Memory B cell (primary cell): ENCODE measurements around the gene LMBR1.
"Not testable (repeated sequence)": the region's sequence is repeated elsewhere in the genome, so short reads cannot be mapped to it uniquely, and the experiment has no call there.

ENCODE experiments used
- ATAC-seq: fragments of 150-1000 bp; cut with Tn5 transposase; 2 replicates; pipeline ENCODE4 v1.10.0; 2021; ENCODE audit warnings: low read depth, mild to moderate bottlenecking, moderate library complexity
- DNase-seq, 2 donors: peaks; one replicate each; pipeline ENCODE4 v3.0.0; 2022; ENCODE audit warnings: low spot score in 2 of 2
- H3K27ac Mint-ChIP-seq: one replicate; pipeline ENCODE4 v1.8.0; 2022; ENCODE audit warnings: mild to moderate bottlenecking, moderate library complexity, mixed read lengths
- H3K27me3 Mint-ChIP-seq: one replicate; pipeline ENCODE4 v1.8.0; 2022; ENCODE audit warnings: mixed read lengths
- H3K36me3 Mint-ChIP-seq: one replicate; pipeline ENCODE4 v1.8.0; 2022; ENCODE audit warnings: mild to moderate bottlenecking, mixed read lengths
- H3K4me1 Mint-ChIP-seq: one replicate; pipeline ENCODE4 v1.8.0; 2022; ENCODE audit warnings: mixed read lengths
- H3K4me3 Mint-ChIP-seq: one replicate; pipeline ENCODE4 v1.8.0; 2022; ENCODE audit warnings: mild to moderate bottlenecking, moderate library complexity, mixed read lengths
- H3K9me3 Mint-ChIP-seq: one replicate; pipeline ENCODE4 v1.8.0; 2022; ENCODE audit warnings: mixed read lengths

Gene LMBR1

DNA sequence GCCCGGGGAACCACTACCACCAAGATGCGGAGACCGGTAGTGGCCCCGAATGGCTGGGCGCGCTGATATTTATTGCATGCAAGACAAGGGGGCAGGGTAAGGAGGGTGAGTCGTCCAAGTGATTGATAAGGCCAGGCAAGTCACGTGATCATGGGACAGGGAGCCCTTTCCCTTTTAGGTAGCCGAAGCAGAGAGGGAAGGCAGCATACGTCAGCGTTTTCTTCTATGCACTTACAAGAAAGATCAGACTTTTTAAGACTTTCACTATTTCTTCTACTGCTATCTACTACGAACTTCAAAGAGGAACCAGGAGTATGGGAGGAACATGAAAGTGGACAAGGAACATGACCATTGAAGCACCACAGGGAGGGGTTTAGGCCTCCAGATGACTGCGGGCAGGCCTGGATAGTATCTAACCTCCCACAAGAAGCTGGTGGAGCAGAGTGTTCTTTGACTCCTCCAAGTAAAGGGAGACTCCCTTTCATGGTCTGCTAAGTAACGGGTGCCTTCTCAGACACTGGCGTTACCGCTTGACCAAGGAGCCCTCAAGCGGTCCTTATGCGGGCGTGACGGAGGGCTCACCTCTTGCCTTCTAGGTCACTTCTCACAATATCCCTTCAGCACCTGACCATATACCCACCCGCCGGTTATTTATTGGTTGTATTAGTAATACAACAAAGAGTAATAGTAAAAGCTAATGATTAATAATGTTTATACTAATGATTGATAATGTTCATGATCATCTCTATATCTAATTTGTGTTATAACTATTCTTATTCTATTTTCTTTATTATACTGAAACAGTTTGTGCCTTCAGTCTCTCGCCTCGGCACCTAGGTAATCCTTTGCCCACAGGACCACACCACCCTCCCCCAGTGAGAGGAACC, 27.7 kb upstream of the LMBR1 start:
- not testable (repeated sequence) for H3K27ac Mint-ChIP-seq, DNase-seq, ATAC-seq, H3K36me3 Mint-ChIP-seq, H3K9me3 Mint-ChIP-seq, H3K4me3 Mint-ChIP-seq
- Mint-ChIP-seq H3K4me1 (peaks cover 18% of the 10 kb centered on the region), H3K27me3 (peaks cover 28% of the 10 kb centered on the region)

DNA sequence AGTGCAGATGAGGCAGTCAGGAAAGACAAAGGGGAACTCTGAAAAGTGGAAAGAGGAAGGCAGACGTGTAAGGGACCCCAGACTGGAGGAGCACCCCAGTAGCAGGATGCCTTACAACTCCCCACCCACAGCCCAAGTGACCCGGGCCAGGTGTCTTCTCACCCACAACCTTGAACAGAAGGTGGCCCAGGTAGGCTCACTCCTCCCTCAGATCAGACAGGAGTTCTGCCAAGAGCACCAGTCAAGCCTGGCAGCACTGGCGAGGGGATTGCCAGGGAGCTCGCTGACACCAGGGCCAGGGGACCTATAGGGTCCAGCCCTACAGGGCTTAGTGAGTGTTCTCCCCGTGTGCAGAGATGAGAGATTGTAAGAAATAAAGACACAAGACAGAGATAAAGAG, 27.1 kb upstream of the LMBR1 start:
- Mint-ChIP-seq H3K4me3 (no peak overlapping the region), H3K27me3 (peaks cover 28% of the 10 kb centered on the region), H3K9me3 (no peaks in the 10 kb centered on the region), H3K4me1 (peaks cover 18% of the 10 kb centered on the region), H3K36me3 (peaks cover 2% of the 10 kb centered on the region), H3K27ac (no peak overlapping the region)
- no peak for DNase-seq
- ATAC-seq = no peak

DNA sequence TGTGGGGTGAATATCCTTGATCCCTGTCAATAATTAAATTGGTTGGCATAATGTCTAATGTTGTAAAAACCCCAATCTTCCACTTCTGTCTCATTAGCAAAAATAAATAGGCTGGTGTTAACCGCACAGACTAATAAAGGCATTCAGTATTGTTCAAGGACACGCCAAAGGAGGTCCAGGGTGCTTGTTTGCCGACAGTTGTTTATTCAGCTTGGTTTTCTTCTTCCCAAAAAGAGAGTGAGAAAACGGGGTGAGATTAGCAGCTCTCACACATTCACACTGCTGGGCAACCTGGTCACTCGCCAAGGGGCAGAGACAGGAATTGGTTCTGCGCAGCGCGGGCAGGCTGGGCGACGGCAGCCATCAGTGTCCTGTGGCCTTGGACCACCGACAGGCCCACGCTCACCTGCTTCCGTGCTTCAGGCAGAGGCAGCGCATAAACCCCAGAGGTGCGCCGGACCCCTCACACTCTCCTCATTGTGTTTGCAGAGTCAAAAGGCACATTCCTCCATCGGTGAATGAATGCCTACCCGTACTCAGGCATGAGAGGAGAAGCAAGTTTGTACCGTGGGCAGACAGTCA, 26.2 kb upstream of the LMBR1 start:
- DNase-seq = no peak
- no peak overlapping the region for H3K27ac Mint-ChIP-seq
- H3K36me3 Mint-ChIP-seq = peaks cover 2% of the 10 kb centered on the region
- no peak for ATAC-seq
- peaks cover 28% of the 10 kb centered on the region for H3K27me3 Mint-ChIP-seq
- H3K4me3 Mint-ChIP-seq = no peak overlapping the region
- H3K4me1 Mint-ChIP-seq = peaks cover 18% of the 10 kb centered on the region
- no peaks in the 10 kb centered on the region for H3K9me3 Mint-ChIP-seq

DNA sequence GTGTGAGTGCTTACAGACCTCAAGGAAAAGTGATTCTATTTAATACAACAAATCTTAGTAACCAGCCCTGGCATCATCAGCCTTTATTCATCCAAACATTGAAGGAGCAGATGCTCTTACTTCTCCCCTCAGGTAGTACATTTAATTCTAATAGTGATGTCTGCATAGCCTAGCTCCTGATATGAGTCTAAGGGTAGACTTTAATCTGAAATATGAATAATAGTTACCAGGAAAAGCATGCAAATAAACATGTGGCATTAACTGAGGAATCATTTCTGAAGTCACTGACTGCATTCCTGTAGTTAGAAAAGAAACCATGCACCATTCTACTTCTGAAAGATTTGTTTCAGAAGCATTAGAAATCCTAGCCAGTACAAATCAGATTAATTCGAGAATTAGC, 25.7 kb upstream of the LMBR1 start:
- no peaks in the 10 kb centered on the region for H3K9me3 Mint-ChIP-seq

DNA sequence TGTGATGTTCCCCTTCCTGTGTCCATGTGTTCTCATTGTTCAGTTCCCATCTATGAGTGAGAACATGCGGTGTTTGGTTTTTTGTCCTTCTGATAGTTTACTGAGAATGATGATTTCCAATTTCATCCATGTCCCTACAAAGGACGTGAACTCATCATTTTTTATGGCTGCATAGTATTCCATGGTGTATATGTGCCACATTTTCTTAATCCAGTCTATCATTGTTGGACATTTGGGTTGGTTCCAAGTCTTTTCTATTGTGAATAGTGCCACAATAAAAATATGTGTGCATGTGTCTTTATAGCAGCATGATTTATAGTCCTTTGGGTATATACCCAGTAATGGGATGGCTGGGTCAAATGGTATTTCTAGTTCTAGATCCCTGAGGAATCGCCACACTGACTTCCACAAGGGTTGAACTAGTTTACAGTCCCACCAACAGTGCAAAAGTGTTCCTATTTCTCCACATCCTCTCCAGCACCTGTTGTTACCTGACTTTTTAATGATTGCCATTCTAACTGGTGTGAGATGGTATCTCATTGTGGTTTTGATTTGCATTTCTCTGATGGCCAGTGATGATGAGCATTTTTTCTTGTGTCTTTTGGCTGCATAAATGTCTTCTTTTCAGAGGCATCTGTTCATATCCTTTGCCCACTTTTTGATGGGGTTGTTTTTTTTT, 16.7 kb upstream of the LMBR1 start:
- not testable (repeated sequence) for DNase-seq, H3K27me3 Mint-ChIP-seq, ATAC-seq, H3K4me1 Mint-ChIP-seq, H3K9me3 Mint-ChIP-seq, H3K4me3 Mint-ChIP-seq, H3K36me3 Mint-ChIP-seq, H3K27ac Mint-ChIP-seq

More for the DNA sequence above, 25.7 kb upstream of the LMBR1 start:
- ATAC-seq (no peak), DNase-seq (no peak)
- H3K27ac Mint-ChIP-seq = no peak overlapping the region
- H3K36me3 Mint-ChIP-seq = peaks cover 2% of the 10 kb centered on the region
- peaks cover 28% of the 10 kb centered on the region for H3K27me3 Mint-ChIP-seq
- peaks cover 18% of the 10 kb centered on the region for H3K4me1 Mint-ChIP-seq
- no peak overlapping the region for H3K4me3 Mint-ChIP-seq

DNA sequence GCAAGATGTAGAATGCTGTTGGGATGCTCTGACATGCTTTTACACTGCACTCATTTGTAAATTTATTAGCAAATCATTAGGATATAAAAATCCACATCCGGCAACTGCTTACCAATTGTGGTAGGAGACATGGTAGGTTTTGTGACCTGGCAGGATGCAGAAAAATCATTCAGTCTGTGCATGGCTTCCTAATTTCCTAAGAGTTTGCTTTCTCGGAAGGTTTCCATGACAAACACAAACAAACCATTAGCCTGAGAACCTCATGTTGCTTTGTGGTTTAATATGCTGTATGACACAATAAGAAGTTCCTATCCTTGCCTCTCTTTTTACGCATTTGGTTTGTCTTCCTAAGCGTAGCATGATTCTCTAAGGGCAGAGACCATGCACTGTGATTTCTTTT, 14.7 kb upstream of the LMBR1 start:
- H3K9me3 Mint-ChIP-seq = no peaks in the 10 kb centered on the region
- no peak overlapping the region for H3K4me3 Mint-ChIP-seq
- peaks cover 3% of the 10 kb centered on the region for H3K4me1 Mint-ChIP-seq
- H3K27ac Mint-ChIP-seq = no peak overlapping the region
- no peak for ATAC-seq
- no peak for DNase-seq
- H3K27me3 Mint-ChIP-seq = peaks cover 11% of the 10 kb centered on the region
- H3K36me3 Mint-ChIP-seq = no peaks in the 10 kb centered on the region

DNA sequence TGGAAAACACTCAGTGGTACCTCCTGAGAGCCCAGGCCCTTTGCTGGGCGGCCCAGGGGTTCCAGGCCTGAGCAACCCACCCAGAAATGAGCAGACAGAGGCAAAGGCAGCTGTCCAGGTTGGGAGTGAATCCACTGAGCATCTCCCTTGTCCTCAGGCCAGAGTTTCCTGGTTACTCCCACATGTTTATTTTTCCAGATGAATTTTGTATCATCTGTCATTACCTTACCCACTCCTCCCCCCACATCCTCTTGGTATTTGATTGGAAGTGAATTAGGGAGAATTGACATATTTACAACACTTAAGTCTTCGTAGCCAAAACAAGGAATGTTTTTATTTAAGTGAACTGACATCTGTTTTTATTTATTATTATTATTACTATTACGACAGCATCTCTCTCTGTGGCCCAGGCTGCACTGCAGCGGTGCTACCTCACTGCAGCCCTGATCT, 13.2 kb upstream of the LMBR1 start:
- no peak overlapping the region for H3K27ac Mint-ChIP-seq
- no peak overlapping the region for H3K4me3 Mint-ChIP-seq
- H3K36me3 Mint-ChIP-seq = no peaks in the 10 kb centered on the region
- DNase-seq (no peak), ATAC-seq (no peak)
- H3K27me3 Mint-ChIP-seq = peaks cover 12% of the 10 kb centered on the region
- no peaks in the 10 kb centered on the region for H3K9me3 Mint-ChIP-seq
- H3K4me1 Mint-ChIP-seq = peaks cover 3% of the 10 kb centered on the region

DNA sequence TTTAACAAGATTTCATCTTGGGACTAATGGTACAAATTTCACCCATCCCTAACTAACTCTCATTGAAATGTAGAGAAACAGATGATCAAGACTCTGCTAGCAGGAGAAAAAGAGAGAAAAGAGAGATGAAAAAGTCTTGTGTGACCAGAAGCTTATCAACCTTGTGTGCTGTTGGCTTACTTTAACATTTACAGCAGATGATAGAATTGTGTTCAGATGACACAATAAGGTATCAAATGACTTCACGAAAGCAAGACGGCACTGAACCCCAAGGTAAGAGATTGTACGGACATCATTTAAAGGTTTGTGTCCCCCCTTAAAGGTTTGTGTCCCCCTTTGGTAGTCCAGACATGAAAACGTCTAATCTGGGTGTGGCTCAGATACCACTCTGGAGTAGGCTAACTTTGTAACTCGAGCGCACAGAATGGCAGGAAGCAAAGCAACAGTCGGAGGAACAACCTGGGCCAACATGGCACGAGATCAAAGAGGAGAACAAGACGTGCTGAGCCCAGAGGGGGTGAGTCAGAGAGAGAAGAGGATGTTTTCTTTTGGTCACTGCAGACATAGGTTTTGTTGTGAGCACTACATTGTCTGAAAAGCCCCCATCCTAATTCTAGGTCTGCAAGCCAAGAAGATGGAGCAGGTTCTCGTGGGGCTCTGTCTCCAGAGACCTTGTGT, 10.4 kb upstream of the LMBR1 start:
- Mint-ChIP-seq H3K36me3 (no peaks in the 10 kb centered on the region), H3K9me3 (no peaks in the 10 kb centered on the region), H3K27ac (no peak overlapping the region), H3K4me1 (no peaks in the 10 kb centered on the region), H3K27me3 (peaks cover 12% of the 10 kb centered on the region), H3K4me3 (no peak overlapping the region)
- ATAC-seq = no peak
- DNase-seq = no peak

DNA sequence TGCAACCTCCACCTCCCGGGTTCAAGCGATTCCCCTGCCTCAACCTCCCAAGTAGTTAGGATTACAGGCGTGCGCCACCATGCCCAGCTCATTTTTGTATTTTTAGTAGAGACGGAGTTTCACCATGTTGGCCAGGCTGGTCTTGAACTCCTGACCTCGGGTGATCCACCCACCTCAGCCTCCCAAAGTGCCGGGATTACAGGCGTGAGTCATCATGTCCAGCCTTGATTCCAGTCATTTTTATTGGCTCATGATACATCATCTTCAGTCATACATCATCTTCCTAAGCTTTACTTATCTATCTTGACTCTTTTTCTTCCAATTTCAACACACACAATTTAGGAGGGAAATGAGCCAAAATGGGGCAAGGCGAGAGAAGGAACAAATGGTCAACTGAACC, 7.1 kb upstream of the LMBR1 start:
- not testable (repeated sequence) for H3K9me3 Mint-ChIP-seq, H3K27ac Mint-ChIP-seq, H3K27me3 Mint-ChIP-seq, H3K36me3 Mint-ChIP-seq, DNase-seq, ATAC-seq, H3K4me3 Mint-ChIP-seq
- H3K4me1 Mint-ChIP-seq = peaks cover 10% of the 10 kb centered on the region

DNA sequence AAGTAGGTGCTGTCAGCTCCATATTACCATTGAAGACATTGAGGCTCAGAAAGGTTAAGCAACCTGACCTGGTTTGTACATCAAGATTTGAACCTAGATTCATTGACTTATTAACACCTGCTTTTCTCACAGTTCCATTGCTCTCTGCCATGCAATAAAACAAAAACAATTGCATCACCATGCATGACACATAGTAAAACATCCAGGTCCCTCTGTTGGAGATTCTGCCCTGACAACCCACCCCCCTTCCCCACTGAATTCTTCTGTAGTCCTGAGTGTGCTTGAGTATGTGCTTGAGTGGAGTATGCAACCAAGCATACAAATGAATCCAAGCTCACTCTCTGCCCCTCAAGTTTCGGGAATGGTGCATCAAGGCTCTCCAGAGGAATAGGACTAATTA, 6.0 kb upstream of the LMBR1 start:
- DNase-seq (no peak), ATAC-seq (no peak)
- H3K9me3 Mint-ChIP-seq = peaks cover 1% of the 10 kb centered on the region
- H3K4me1 Mint-ChIP-seq = peaks cover 13% of the 10 kb centered on the region
- no peak overlapping the region for H3K27ac Mint-ChIP-seq
- peaks cover 8% of the 10 kb centered on the region for H3K27me3 Mint-ChIP-seq
- no peaks in the 10 kb centered on the region for H3K36me3 Mint-ChIP-seq
- no peak overlapping the region for H3K4me3 Mint-ChIP-seq

DNA sequence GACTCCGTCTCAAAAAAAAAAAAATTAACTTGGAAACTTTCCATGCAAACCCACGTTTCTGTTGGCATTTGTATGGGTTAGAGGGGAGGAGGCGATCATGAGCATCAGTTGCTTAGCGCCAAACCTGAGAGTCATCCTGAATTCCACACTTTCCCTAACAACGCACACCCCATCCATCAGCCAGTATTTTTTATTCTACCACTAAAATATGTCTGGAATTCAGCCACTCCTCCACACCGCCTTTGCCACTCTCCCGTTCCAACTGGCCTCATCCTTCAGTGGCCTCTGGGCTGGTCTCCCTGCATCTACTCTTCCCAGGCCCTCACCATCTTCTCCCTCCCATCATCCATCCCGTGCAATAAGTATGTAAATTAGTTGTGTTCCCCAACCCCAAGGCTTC, 4.7 kb upstream of the LMBR1 start:
- DNase-seq (no peak), ATAC-seq (no peak)
- H3K36me3 Mint-ChIP-seq = no peaks in the 10 kb centered on the region
- H3K27ac Mint-ChIP-seq = no peak overlapping the region
- H3K4me1 Mint-ChIP-seq = peaks cover 13% of the 10 kb centered on the region
- H3K27me3 Mint-ChIP-seq = peaks cover 3% of the 10 kb centered on the region
- peaks cover 1% of the 10 kb centered on the region for H3K9me3 Mint-ChIP-seq
- no peak overlapping the region for H3K4me3 Mint-ChIP-seq

DNA sequence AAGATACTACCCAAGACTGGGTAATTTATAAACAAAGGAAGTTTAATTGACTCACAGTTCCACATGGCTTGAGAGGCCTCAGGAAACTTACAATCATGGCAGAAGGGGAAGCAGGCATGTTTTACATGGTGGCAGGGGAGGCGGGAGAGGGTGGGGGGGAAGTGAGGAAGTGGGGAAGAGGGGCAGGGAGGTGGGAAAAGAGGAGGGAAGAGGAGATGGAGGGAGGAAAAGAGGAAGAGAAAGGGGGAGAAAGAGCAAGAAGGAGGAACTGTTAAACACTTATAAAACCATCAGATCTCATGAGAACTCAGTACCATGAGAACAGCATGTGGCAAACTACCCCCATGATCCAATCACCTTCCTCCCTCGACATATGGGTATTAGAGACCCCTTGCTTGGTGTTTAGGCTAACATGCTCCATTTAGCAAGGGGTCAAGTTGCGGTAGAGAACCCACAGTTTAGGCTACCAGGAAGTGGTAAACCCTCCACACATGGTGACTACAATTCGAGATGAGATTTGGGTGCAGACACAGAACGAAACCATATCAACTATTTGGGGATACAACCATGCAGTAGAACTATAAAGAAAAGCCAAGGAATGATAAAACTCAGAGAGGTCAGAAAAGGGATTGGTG, 3.5 kb upstream of the LMBR1 start:
- H3K4me1 Mint-ChIP-seq = peaks cover 16% of the 10 kb centered on the region

DNA sequence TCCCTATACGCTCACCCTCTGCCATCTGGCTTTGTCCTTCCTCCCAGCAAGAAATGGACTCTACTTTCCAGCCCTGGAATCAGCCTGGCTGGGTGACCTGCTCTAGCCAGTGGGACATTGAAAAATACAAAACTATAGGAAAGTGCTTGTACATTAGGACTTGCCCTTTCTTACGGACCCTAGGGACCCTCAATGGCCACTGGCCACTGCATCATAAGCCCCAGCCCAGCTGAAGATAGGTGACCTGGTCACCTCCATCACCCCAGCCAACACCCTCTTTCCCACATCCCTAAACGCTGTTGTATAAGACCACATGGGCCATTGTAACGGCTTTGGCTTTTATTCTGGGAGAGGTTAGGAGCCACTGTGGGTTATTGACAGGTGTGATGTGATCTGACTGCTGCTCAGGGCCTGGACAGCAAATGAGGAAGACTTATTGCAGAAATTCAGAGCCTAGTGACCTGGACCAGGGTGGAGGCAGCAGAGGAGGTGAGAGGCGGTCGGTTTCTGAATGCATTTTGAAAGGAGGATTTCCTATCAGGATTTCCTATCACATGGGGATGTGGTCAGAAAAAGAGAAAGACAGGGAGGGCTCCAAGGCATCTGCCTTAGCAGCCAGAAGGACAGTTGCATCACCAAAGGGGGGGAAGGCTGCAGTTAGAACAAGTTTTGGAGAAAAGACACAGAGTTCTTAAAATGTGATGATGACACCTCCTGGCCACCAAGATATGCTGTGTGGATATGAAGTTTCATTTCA, 2.2 kb upstream of the LMBR1 start:
- Mint-ChIP-seq H3K4me3 (no peak overlapping the region), H3K27me3 (no peaks in the 10 kb centered on the region), H3K9me3 (peaks cover 1% of the 10 kb centered on the region), H3K36me3 (no peaks in the 10 kb centered on the region), H3K4me1 (peaks cover 19% of the 10 kb centered on the region), H3K27ac (no peak overlapping the region)
- no peak for DNase-seq
- no peak for ATAC-seq

More for the DNA sequence above, 3.5 kb upstream of the LMBR1 start:
- DNase-seq (no peak), ATAC-seq (no peak)
- Mint-ChIP-seq H3K27me3 (no peaks in the 10 kb centered on the region), H3K9me3 (peaks cover 1% of the 10 kb centered on the region), H3K27ac (peak overlapping the region; percentile 58), H3K4me3 (no peak overlapping the region), H3K36me3 (no peaks in the 10 kb centered on the region)
